ENCODE results near the gene TAS2R8. TPM values are rescaled to one million over a fixed set of nuclear protein-coding genes. Genes with fewer than 3 reads are reported as not detected.

The TAS2R8 gene
- total and polyA plus RNA-seq, 2 donors from 2014 or later, result not detected

GRCh38 chr12:10842862-10843261, 35.8 kb upstream of the TAS2R8 start:
- H3K36me3 ChIP-seq (ENCODE audit: control insufficient read depth in 2 of 3, insufficient read depth in 3 of 3, low read length in 3 of 3), result peaks cover 0 to 2% (median 0%) of the 10 kb centered on the region in 3 donors
- no peaks in the 10 kb centered on the region for H3K27me3 ChIP-seq (ENCODE audit: control insufficient read depth, insufficient read depth, low read length)
- FAIRE-seq, result no peak
- no peak overlapping the region for H3K9ac ChIP-seq (ENCODE audit: low read length in 3 of 3)
- no peaks in the 10 kb centered on the region for H3K9me3 ChIP-seq (ENCODE audit: control insufficient read depth in 2 of 3, insufficient read depth in 1 of 3, low read length in 3 of 3)
- no peak overlapping the region for H3K4me3 ChIP-seq (ENCODE audit: low read length in 3 of 3)
- intact Hi-C loops (cut with DNase I), result no loop called here
- no peak overlapping the region for H3K27ac ChIP-seq (ENCODE audit: low read depth in 2 of 2, low read length in 2 of 2)
- no peak for TF ChIP-seq CTCF (IDR thresholded peaks at IDR 0.05; ENCODE audit: borderline replicate concordance, extremely low read depth, insufficient read depth)
- H3K4me1 ChIP-seq (ENCODE audit: control insufficient read depth in 2 of 3, insufficient read depth in 2 of 3, low read depth in 1 of 3, low read length in 3 of 3), result no peaks in the 10 kb centered on the region
- DNase-seq, result no peak

GRCh38 chr12:10838461-10838860, 31.4 kb upstream of the TAS2R8 start:
- intact Hi-C loops (cut with DNase I), result no loop called here

GRCh38 chr12:10829994-10830393, 22.9 kb upstream of the TAS2R8 start:
- intact Hi-C loops (cut with DNase I), result no loop called here
- H3K27ac ChIP-seq (ENCODE audit: low read depth in 2 of 2, low read length in 2 of 2), result no peak overlapping the region
- DNase-seq (no peak), FAIRE-seq (no peak)
- TF ChIP-seq CTCF (IDR thresholded peaks at IDR 0.05; ENCODE audit: borderline replicate concordance, extremely low read depth, insufficient read depth), result no peak
- H3K9me3 ChIP-seq (ENCODE audit: control insufficient read depth in 2 of 3, insufficient read depth in 1 of 3, low read length in 3 of 3), result no peaks in the 10 kb centered on the region
- H3K4me3 ChIP-seq (ENCODE audit: low read length in 3 of 3), result no peak overlapping the region
- H3K4me1 ChIP-seq (ENCODE audit: control insufficient read depth in 2 of 3, insufficient read depth in 2 of 3, low read depth in 1 of 3, low read length in 3 of 3), result no peaks in the 10 kb centered on the region
- H3K36me3 ChIP-seq (ENCODE audit: control insufficient read depth in 2 of 3, insufficient read depth in 3 of 3, low read length in 3 of 3), result no peaks in the 10 kb centered on the region
- no peaks in the 10 kb centered on the region for H3K27me3 ChIP-seq (ENCODE audit: control insufficient read depth, insufficient read depth, low read length)
- no peak overlapping the region for H3K9ac ChIP-seq (ENCODE audit: low read length in 3 of 3)

More at GRCh38 chr12:10838461-10838860, 31.4 kb upstream of the TAS2R8 start:
- no peak for TF ChIP-seq CTCF (IDR thresholded peaks at IDR 0.05; ENCODE audit: borderline replicate concordance, extremely low read depth, insufficient read depth)
- Histone ChIP-seq H3K36me3 (ENCODE audit: control insufficient read depth in 2 of 3, insufficient read depth in 3 of 3, low read length in 3 of 3) (no peaks in the 10 kb centered on the region), H3K4me1 (ENCODE audit: control insufficient read depth in 2 of 3, insufficient read depth in 2 of 3, low read depth in 1 of 3, low read length in 3 of 3) (no peaks in the 10 kb centered on the region), H3K27ac (ENCODE audit: low read depth in 2 of 2, low read length in 2 of 2) (no peak overlapping the region), H3K4me3 (ENCODE audit: low read length in 3 of 3) (no peak overlapping the region), H3K9me3 (ENCODE audit: control insufficient read depth in 2 of 3, insufficient read depth in 1 of 3, low read length in 3 of 3) (no peaks in the 10 kb centered on the region), H3K9ac (ENCODE audit: low read length in 3 of 3) (no peak overlapping the region), H3K27me3 (ENCODE audit: control insufficient read depth, insufficient read depth, low read length) (no peaks in the 10 kb centered on the region)
- DNase-seq (no peak), FAIRE-seq (no peak)

GRCh38 chr12:10826258-10826657, 19.2 kb upstream of the TAS2R8 start, which contains the start of gene TAS2R10:
Gene TAS2R10, minus strand, starts transcription at chr12:10826358. Its CDS starts 89 bp downstream, at chr12:10826269.
- Histone ChIP-seq H3K4me3 (ENCODE audit: low read length in 3 of 3) (no peak within 1 kb of the TSS), H3K4me1 (ENCODE audit: control insufficient read depth in 2 of 3, insufficient read depth in 2 of 3, low read depth in 1 of 3, low read length in 3 of 3) (no peaks in the 10 kb centered on the region), H3K9me3 (ENCODE audit: control insufficient read depth in 2 of 3, insufficient read depth in 1 of 3, low read length in 3 of 3) (no peaks in the 10 kb centered on the region), H3K27me3 (ENCODE audit: control insufficient read depth, insufficient read depth, low read length) (no peaks in the 10 kb centered on the region), H3K36me3 (ENCODE audit: control insufficient read depth in 2 of 3, insufficient read depth in 3 of 3, low read length in 3 of 3) (no peaks in the 10 kb centered on the region), H3K27ac (ENCODE audit: low read depth in 2 of 2, low read length in 2 of 2) (no peak within 1 kb of the TSS), H3K9ac (ENCODE audit: low read length in 3 of 3) (no peak within 1 kb of the TSS)
- no peak for FAIRE-seq
- no peak for TF ChIP-seq CTCF (IDR thresholded peaks at IDR 0.05; ENCODE audit: borderline replicate concordance, extremely low read depth, insufficient read depth)
- intact Hi-C loops (cut with DNase I), result no loop called here
- no peak for DNase-seq

Data from kidney (tissue), 14 donors.